CD8-positive, alpha-beta memory T cell (primary cell): ENCODE results near the gene STUM. TPM values are rescaled to one million over a fixed set of nuclear protein-coding genes. Genes with fewer than 3 reads are reported as not detected.

ENCODE experiments used
- CTCF ChIA-PET: fragments of 350-600 bp; sonication (Branson Sonifier 250); formaldehyde crosslinking; loops from one replicate; lab custom pipeline; 2021; ENCODE audit warnings: antibody characterized with exemption; lab: Charles Lee
- POLR2A ChIA-PET: fragments of 350-600 bp; sonication (Branson Sonifier 250); formaldehyde crosslinking; loops from one replicate; lab custom pipeline; 2021; ENCODE audit warnings: antibody characterized with exemption; lab: Charles Lee
- DNase-seq, 5 donors: peaks; one replicate each; pipeline versions ENCODE4 v3.0.0 to v3.0.0-alpha.2; 2020 to 2022; ENCODE audit warnings: mixed read lengths in 1 of 5
- H3K27ac ChIP-seq: one replicate; pipeline ENCODE4 v1.7.0; 2013; ENCODE audit warnings: low read depth, mild to moderate bottlenecking, low read length, moderate library complexity
- H3K27me3 ChIP-seq: 2 replicates; pipeline ENCODE4 v1.7.0; 2013; ENCODE audit warnings: low read length, mild to moderate bottlenecking; ENCODE audit not compliant: insufficient read depth, poor library complexity, severe bottlenecking
- H3K36me3 ChIP-seq: 2 replicates; pipeline ENCODE4 v1.7.0; 2013; ENCODE audit warnings: mild to moderate bottlenecking, low read length, moderate library complexity; ENCODE audit not compliant: insufficient read depth
- H3K4me1 ChIP-seq: 2 replicates; pipeline ENCODE4 v1.7.0; 2013; ENCODE audit warnings: mild to moderate bottlenecking, low read length, moderate library complexity; ENCODE audit not compliant: insufficient read depth
- H3K4me3 ChIP-seq: 2 replicates; pipeline ENCODE4 v1.7.0; 2013; ENCODE audit warnings: mild to moderate bottlenecking, low read length
- H3K9me3 ChIP-seq: 2 replicates; pipeline ENCODE4 v1.7.0; 2013; ENCODE audit warnings: mild to moderate bottlenecking, low read length
- H3K27ac Mint-ChIP-seq, 8 donors: one replicate each; pipeline ENCODE4 v1.8.0; 2020 to 2021; ENCODE audit warnings: mixed read lengths in 8 of 8, mild to moderate bottlenecking in 6 of 8, inconsistent platforms in 3 of 8, moderate library complexity in 3 of 8
- H3K27me3 Mint-ChIP-seq, 2 donors: one replicate each; pipeline ENCODE4 v1.8.0; 2020 to 2021; ENCODE audit warnings: mixed read lengths in 2 of 2, mild to moderate bottlenecking in 1 of 2, moderate library complexity in 1 of 2
- H3K36me3 Mint-ChIP-seq, 3 donors: one replicate each; pipeline ENCODE4 v1.8.0; 2020 to 2021; ENCODE audit warnings: mixed read lengths in 3 of 3, inconsistent platforms in 1 of 3, mild to moderate bottlenecking in 1 of 3
- H3K4me1 Mint-ChIP-seq, 3 donors: one replicate each; pipeline ENCODE4 v1.8.0; 2020 to 2021; ENCODE audit warnings: mixed read lengths in 3 of 3, inconsistent platforms in 1 of 3, mild to moderate bottlenecking in 1 of 3
- H3K4me3 Mint-ChIP-seq, 7 donors: one replicate each; pipeline ENCODE4 v1.8.0; 2020 to 2021; ENCODE audit warnings: mixed read lengths in 7 of 7, mild to moderate bottlenecking in 6 of 7, moderate library complexity in 4 of 7, inconsistent platforms in 2 of 7
- H3K9me3 Mint-ChIP-seq, 5 donors: one replicate each; pipeline ENCODE4 v1.8.0; 2020 to 2022; ENCODE audit warnings: mixed read lengths in 5 of 5, mild to moderate bottlenecking in 3 of 5, moderate library complexity in 2 of 5, inconsistent platforms in 1 of 5
- polyA plus RNA-seq: library from polyadenylated mRNA; unstranded; fragments of 300-500 nt; fragmentation: Illumina TruSeq; gene quantifications from one replicate; pipeline ENCODE4 v1.2.3, GENCODE V29; 2021
- total RNA-seq, 2 experiments: library from RNA; stranded (reverse); gene quantifications; one replicate each; pipeline ENCODE4 v1.2.3, GENCODE V29; 2021

The STUM gene
- total and polyA plus RNA-seq, 3 experiments from 2014 or later, result 0.13 TPM; not detected in 2

GRCh38 chr1:226541231-226541630, 7.3 kb upstream of the STUM start:
- Histone ChIP-seq H3K27ac (no peak overlapping the region), H3K27me3 (no peaks in the 10 kb centered on the region), H3K36me3 (no peaks in the 10 kb centered on the region), H3K4me3 (no peak overlapping the region), H3K4me1 (no peaks in the 10 kb centered on the region), H3K9me3 (no peaks in the 10 kb centered on the region)
- Mint-ChIP-seq H3K4me3 (no peak overlapping the region), H3K36me3 (peaks cover 0 to 3% (median 0%) of the 10 kb centered on the region in 3 donors), H3K4me1 (no peaks in the 10 kb centered on the region), H3K27ac (no peak overlapping the region), H3K27me3 (peaks cover 8 to 13% of the 10 kb centered on the region in 2 donors), H3K9me3 (no peaks in the 10 kb centered on the region)
- no peak for DNase-seq
- ChIA-PET POLR2A (no interaction called here), CTCF (interaction anchor here (1.2 kb wide), 1 partner anchor 116 kb away, joined by 3 read pairs; no protein-coding TSS in a partner anchor)

DNA sequence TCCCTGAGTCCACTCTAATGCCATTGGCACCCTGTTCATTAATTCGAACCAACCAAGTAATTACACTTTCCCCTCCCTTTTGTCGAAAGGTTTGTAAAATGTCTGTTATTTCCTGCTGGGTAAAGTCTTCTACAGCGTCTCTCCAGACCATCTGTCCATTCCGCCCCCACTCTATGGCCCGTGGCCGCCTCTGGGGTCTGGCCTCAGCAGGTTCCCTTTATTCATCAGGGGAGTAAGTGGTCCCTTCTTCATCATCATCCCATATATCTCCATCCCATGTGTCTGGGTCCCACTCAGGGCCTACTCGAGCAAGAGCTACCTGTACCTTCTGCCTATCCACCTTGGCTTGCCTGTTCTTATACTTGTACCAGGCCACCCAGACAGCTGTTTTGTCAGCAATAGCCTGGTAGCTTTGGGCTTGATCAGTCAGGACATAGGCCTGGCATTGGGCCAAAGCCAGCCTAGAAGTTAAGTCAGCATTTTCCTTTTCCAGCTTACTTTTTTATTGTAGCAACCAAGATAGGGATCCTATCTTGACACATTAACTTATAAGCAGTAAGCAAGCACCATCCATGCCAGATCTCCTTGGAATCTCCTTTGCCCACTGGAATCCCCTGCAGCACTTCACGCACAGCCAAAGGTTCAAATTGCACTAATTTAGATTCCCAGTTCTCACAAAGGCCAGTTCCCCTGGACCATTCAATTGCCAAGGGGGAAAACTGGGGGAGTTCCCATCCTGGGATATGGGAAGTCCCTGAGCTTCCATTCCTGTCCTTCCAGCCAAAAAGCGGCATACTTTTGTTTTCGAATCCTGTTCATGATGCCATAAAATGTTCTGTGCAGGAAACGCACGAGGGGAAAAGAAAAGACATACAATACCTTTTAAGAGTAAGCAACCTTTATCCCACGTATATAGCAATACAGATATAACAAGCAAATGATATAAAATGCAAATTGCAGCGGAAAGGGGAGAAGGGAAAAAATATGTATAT, 6.6 kb upstream of the STUM start:
- H3K9me3 Mint-ChIP-seq, result no peaks in the 10 kb centered on the region
- no peaks in the 10 kb centered on the region for H3K27me3 ChIP-seq

DNA sequence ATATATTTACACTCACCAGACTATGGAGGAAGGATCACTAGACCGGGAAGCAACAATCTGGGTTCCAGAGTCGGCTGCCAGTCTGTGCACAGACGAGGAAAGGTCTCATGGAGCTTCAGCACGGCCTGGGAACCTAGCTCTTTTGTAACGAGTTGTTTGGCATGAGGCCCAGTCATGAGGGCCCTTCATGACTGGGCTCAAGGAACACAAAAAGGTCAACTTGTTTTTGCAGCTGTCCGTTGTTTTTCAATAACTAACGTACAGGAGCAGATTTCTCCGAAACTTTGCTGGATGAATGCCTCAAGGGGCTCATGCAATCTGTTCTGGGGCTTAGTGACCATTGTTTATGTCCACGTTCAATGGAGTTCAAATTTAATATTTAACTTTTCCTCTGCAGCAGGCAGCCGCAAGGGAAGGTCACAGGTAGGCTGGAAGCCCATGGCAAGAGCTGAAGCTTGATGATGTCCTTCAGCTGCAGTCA, 5.9 kb upstream of the STUM start:
- no peak for DNase-seq
- Histone ChIP-seq H3K4me1 (no peaks in the 10 kb centered on the region), H3K27ac (no peak overlapping the region), H3K4me3 (no peak overlapping the region), H3K27me3 (no peaks in the 10 kb centered on the region), H3K36me3 (no peaks in the 10 kb centered on the region), H3K9me3 (no peaks in the 10 kb centered on the region)
- Mint-ChIP-seq H3K4me1 (peaks cover 1 to 3% (median 2%) of the 10 kb centered on the region in 3 donors), H3K27me3 (peaks cover 11 to 20% of the 10 kb centered on the region in 2 donors), H3K9me3 (no peaks in the 10 kb centered on the region), H3K27ac (no peak overlapping the region), H3K36me3 (peaks cover 0 to 3% (median 0%) of the 10 kb centered on the region in 3 donors), H3K4me3 (no peak overlapping the region)
- ChIA-PET CTCF (no interaction called here), POLR2A (no interaction called here)

More for the DNA sequence above, 6.6 kb upstream of the STUM start:
- DNase-seq, result no peak
- H3K4me3 Mint-ChIP-seq, result no peak overlapping the region
- Histone ChIP-seq H3K27ac (no peak overlapping the region), H3K4me1 (no peaks in the 10 kb centered on the region), H3K4me3 (no peak overlapping the region), H3K36me3 (no peaks in the 10 kb centered on the region), H3K9me3 (no peaks in the 10 kb centered on the region)
- peaks cover 11 to 18% of the 10 kb centered on the region in 2 donors for H3K27me3 Mint-ChIP-seq
- ChIA-PET CTCF (no interaction called here), POLR2A (no interaction called here)
- H3K4me1 Mint-ChIP-seq, result no peaks in the 10 kb centered on the region
- H3K36me3 Mint-ChIP-seq, result peaks cover 0 to 3% (median 0%) of the 10 kb centered on the region in 3 donors
- no peak overlapping the region for H3K27ac Mint-ChIP-seq

- peak overlapping the region in 1 of 7 donors; percentile 65 for H3K4me3 Mint-ChIP-seq
- peaks cover 14 to 23% (median 20%) of the 10 kb centered on the region in 3 donors for H3K4me1 Mint-ChIP-seq
- Histone ChIP-seq H3K27me3 (peaks cover 21% of the 10 kb centered on the region), H3K4me1 (peaks cover 18% of the 10 kb centered on the region), H3K9me3 (no peaks in the 10 kb centered on the region), H3K27ac (no peak overlapping the region), H3K4me3 (no peak overlapping the region), H3K36me3 (no peaks in the 10 kb centered on the region)
- H3K9me3 Mint-ChIP-seq, result no peaks in the 10 kb centered on the region
- H3K27me3 Mint-ChIP-seq, result peaks cover 20 to 34% of the 10 kb centered on the region in 2 donors
- ChIA-PET POLR2A (no interaction called here), CTCF (interaction anchor here (1.2 to 5.3 kb wide), 4 partner anchors 62 to 124 kb away, joined by 3 to 34 read pairs (median 6); no protein-coding TSS in a partner anchor)
- H3K36me3 Mint-ChIP-seq, result peaks cover 0 to 3% (median 0%) of the 10 kb centered on the region in 3 donors
- H3K27ac Mint-ChIP-seq, result no peak overlapping the region
- no peak for DNase-seq
Measured at GRCh38 chr1:226545836-226546596, 2.5 kb upstream of the STUM start.

DNA sequence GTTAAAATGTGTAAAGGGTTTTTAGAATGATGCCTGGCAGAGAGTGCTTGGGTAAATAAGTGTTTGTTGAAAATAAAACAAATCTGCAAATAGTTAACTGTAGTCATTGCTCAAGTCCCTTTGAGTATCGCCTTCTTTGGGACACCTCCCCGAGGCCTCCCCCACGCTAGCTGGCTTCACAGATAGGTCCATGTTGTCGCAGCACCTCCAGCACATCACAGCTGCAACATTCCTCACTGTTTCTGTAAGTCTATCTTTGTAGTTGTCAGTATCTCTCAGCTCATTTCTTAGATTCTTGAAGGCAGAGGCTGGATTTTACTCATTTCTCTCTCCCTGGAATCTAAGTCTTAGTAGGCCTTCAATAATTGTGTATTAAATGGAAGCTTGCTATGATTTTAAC, 1.6 kb upstream of the STUM start:
- H3K27me3 ChIP-seq, result peaks cover 28% of the 10 kb centered on the region
- no peak overlapping the region for H3K4me3 ChIP-seq
- peaks cover 14 to 23% (median 20%) of the 10 kb centered on the region in 3 donors for H3K4me1 Mint-ChIP-seq

DNA sequence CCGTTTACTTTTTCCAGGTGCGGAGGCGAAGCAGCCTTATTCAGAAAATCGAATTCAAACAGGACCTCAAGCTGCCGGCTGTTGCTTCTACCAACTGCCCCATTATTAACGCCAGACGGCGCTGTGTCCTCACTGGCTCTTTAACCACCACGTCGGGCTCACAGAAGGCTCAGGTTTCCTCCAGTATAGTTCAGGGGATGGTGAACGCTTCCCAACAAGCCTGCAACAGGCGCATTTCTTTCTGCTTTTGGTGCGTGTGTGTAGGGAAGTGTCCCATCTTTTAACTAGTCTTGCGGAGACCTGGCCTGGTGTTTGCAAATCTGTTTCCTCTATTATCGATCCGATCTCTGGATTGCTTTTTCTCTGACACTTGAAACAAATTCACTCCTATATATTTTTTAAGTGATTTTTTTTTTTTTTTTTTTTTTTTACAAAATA, 791 bp upstream of the STUM start:
- POLR2A ChIA-PET, result interaction anchor here (0.5 to 0.9 kb wide), 2 partner anchors 8 to 128 kb away, joined by 5 read pairs; no protein-coding TSS in a partner anchor
- Mint-ChIP-seq H3K36me3 (peaks cover 0 to 3% (median 0%) of the 10 kb centered on the region in 3 donors), H3K27me3 (peaks cover 30 to 48% of the 10 kb centered on the region in 2 donors), H3K4me3 (peak overlapping the region in 6 of 7 donors; percentile 23 to 60 (median 50)), H3K9me3 (no peaks in the 10 kb centered on the region), H3K4me1 (peaks cover 14 to 23% (median 20%) of the 10 kb centered on the region in 3 donors), H3K27ac (peak overlapping the region in 1 of 8 donors; percentile 30)
- peaks cover 18% of the 10 kb centered on the region for H3K4me1 ChIP-seq
- H3K27me3 ChIP-seq, result peaks cover 28% of the 10 kb centered on the region
- no peaks in the 10 kb centered on the region for H3K9me3 ChIP-seq
- DNase-seq, result peak; percentile 26 to 72 (median 40)
- CTCF ChIA-PET, result interaction anchor here (0.6 to 5.3 kb wide), 13 partner anchors 9 to 281 kb away, joined by 3 to 34 read pairs (median 3); no protein-coding TSS in a partner anchor
- H3K4me3 ChIP-seq, result no peak overlapping the region
- no peak overlapping the region for H3K27ac ChIP-seq
- H3K36me3 ChIP-seq, result no peaks in the 10 kb centered on the region

More for the DNA sequence above, 1.6 kb upstream of the STUM start:
- Histone ChIP-seq H3K4me1 (peaks cover 18% of the 10 kb centered on the region), H3K36me3 (no peaks in the 10 kb centered on the region), H3K9me3 (no peaks in the 10 kb centered on the region), H3K27ac (no peak overlapping the region)
- Mint-ChIP-seq H3K4me3 (no peak overlapping the region), H3K27me3 (peaks cover 24 to 42% of the 10 kb centered on the region in 2 donors), H3K9me3 (no peaks in the 10 kb centered on the region), H3K36me3 (peaks cover 0 to 3% (median 0%) of the 10 kb centered on the region in 3 donors), H3K27ac (no peak overlapping the region)
- ChIA-PET POLR2A (no interaction called here), CTCF (interaction anchor here (0.6 to 5.3 kb wide), 10 partner anchors 20 to 281 kb away, joined by 3 to 34 read pairs (median 3); no protein-coding TSS in a partner anchor)
- DNase-seq, result no peak

GRCh38 chr1:226549094-226549936, 751 bp downstream of the STUM start:
- Histone ChIP-seq H3K27me3 (peaks cover 36% of the 10 kb centered on the region), H3K9me3 (no peaks in the 10 kb centered on the region), H3K4me3 (peak overlapping the region; percentile 46), H3K4me1 (peaks cover 18% of the 10 kb centered on the region), H3K36me3 (no peaks in the 10 kb centered on the region), H3K27ac (no peak overlapping the region)
- peak in 2 of 5 donors; percentile 7 to 21 for DNase-seq
- peaks cover 38 to 59% of the 10 kb centered on the region in 2 donors for H3K27me3 Mint-ChIP-seq
- H3K4me1 Mint-ChIP-seq, result peaks cover 14 to 23% (median 20%) of the 10 kb centered on the region in 3 donors
- peak overlapping the region; percentile 74 to 88 (median 80) for H3K4me3 Mint-ChIP-seq
- ChIA-PET CTCF (interaction anchor here (0.7 to 5.3 kb wide), 8 partner anchors 15 to 125 kb away, joined by 3 to 34 read pairs (median 4); no protein-coding TSS in a partner anchor), POLR2A (no interaction called here)
- no peaks in the 10 kb centered on the region for H3K36me3 Mint-ChIP-seq
- no peaks in the 10 kb centered on the region for H3K9me3 Mint-ChIP-seq
- H3K27ac Mint-ChIP-seq, result peak overlapping the region in 1 of 8 donors; percentile 19
